Smooth muscle cell (in vitro differentiated cells): ENCODE data around the gene MORF4L1. TPM values are rescaled to one million over a fixed set of nuclear protein-coding genes. Genes with fewer than 3 reads are reported as not detected.

Experiments
- DNase-seq: peaks from one replicate; lab custom pipeline; 2025; ENCODE audit not compliant: unreplicated experiment; lab: John Stamatoyannopoulos, UW
- H2AFZ ChIP-seq: fragments of 200-600 bp; sonication (generic); 2 replicates; pipeline ENCODE4 v1.6.0; 2016; ENCODE audit warnings: antibody characterized with exemption, low read depth, mild to moderate bottlenecking
- H3F3A ChIP-seq: fragments of 200-600 bp; sonication (generic); 2 replicates; pipeline ENCODE4 v1.6.0; 2017; ENCODE audit warnings: antibody characterized with exemption, low read depth
- H3K27ac ChIP-seq: fragments of 200-600 bp; sonication (generic); 2 replicates; pipeline ENCODE4 v1.5.1; 2016; ENCODE audit warnings: low read depth, mild to moderate bottlenecking
- H3K27me3 ChIP-seq: fragments of 200-600 bp; sonication (generic); 2 replicates; pipeline ENCODE4 v1.6.1; 2016; ENCODE audit warnings: low read depth, mild to moderate bottlenecking
- H3K36me3 ChIP-seq: fragments of 200-600 bp; sonication (generic); 2 replicates; pipeline ENCODE4 v1.5.1; 2016; ENCODE audit warnings: low read depth
- H3K4me1 ChIP-seq: fragments of 200-600 bp; sonication (generic); 2 replicates; pipeline ENCODE4 v1.5.1; 2016; ENCODE audit warnings: low read depth
- H3K4me2 ChIP-seq: fragments of 200-600 bp; sonication (generic); 2 replicates; pipeline ENCODE4 v1.6.0; 2016; ENCODE audit warnings: mild to moderate bottlenecking
- H3K4me3 ChIP-seq: fragments of 200-600 bp; sonication (generic); 2 replicates; pipeline ENCODE4 v1.5.1; 2016; ENCODE audit warnings: mild to moderate bottlenecking
- H3K79me2 ChIP-seq: fragments of 200-600 bp; sonication (generic); 2 replicates; pipeline ENCODE4 v1.6.0; 2016; ENCODE audit warnings: low read depth, mild to moderate bottlenecking
- H3K9ac ChIP-seq: fragments of 200-600 bp; sonication (generic); 2 replicates; pipeline ENCODE4 v1.6.0; 2016; ENCODE audit warnings: low read depth
- H3K9me3 ChIP-seq: fragments of 200-600 bp; sonication (generic); replicated peaks from 2 replicates; pipeline ENCODE4 v1.5.1; 2016; ENCODE audit warnings: low read depth
- H4K20me1 ChIP-seq: fragments of 200-600 bp; sonication (generic); 2 replicates; pipeline ENCODE4 v1.6.0; 2016; ENCODE audit warnings: low read depth
- CTCF ChIP-seq: fragments of 200-600 bp; sonication (generic); IDR thresholded peaks from 2 replicates; pipeline ENCODE4 v1.5.1; 2017; ENCODE audit warnings: borderline replicate concordance, mild to moderate bottlenecking, antibody characterized with exemption; ENCODE audit not compliant: insufficient read depth, poor library complexity, severe bottlenecking
- whole genome bisulfite sequencing: methylation state at CpG from one replicate; pipeline ENCODE4 v1.1.7; 2016; ENCODE audit warnings: low lambda C conversion rate; 5-methylcytosine and 5-hydroxymethylcytosine counted together
- polyA plus RNA-seq: library from polyadenylated mRNA; unstranded; fragments of >200 nt; fragmentation: Nextera tagmentation; extraction: Ambion mirVana; gene quantifications from 2 replicates; pipeline ENCODE4 v1.2.1, GENCODE V29; 2016
- total RNA-seq: library from RNA; depleted of rRNA; stranded (reverse); fragments of >200 nt; gene quantifications from 2 replicates; pipeline ENCODE4 v1.2.3, GENCODE V29; 2014

Gene MORF4L1
- total and polyA plus RNA-seq, 2 experiments from 2014 or later, result 399 to 457 TPM

DNA sequence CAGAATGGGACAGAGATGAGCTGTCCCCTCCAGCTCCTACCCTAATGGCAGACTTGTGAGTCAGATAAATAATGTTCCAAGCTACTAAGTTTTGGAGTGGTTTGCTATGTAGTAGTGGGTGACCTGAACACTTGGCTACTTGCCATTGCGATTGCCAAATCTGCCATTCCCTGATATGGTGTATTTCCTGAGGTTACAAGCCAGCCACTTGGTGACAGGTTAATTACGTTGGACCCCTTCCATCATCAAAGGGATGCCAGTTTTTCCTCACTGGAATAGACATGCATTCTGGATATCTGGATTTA lies 33.6 kb downstream of the MORF4L1 start:
- DNase-seq, result no peak
- TF ChIP-seq CTCF, result no peak
- Histone ChIP-seq H3K4me1 (peaks cover 4% of the 10 kb centered on the region), H3K79me2 (peaks cover 13% of the 10 kb centered on the region), H2AFZ (no peak overlapping the region), H3K4me3 (no peak overlapping the region), H3K27me3 (no peaks in the 10 kb centered on the region), H3K36me3 (peaks cover 14% of the 10 kb centered on the region), H3K4me2 (no peak overlapping the region), H4K20me1 (peaks cover 100% of the 10 kb centered on the region), H3K9me3 (no peaks in the 10 kb centered on the region), H3K9ac (no peak overlapping the region), H3K27ac (peak overlapping the region; percentile 62), H3F3A (peaks cover 33% of the 10 kb centered on the region)
- WGBS, result 87% methylated on average over 2 of the region's 2 CpGs

DNA sequence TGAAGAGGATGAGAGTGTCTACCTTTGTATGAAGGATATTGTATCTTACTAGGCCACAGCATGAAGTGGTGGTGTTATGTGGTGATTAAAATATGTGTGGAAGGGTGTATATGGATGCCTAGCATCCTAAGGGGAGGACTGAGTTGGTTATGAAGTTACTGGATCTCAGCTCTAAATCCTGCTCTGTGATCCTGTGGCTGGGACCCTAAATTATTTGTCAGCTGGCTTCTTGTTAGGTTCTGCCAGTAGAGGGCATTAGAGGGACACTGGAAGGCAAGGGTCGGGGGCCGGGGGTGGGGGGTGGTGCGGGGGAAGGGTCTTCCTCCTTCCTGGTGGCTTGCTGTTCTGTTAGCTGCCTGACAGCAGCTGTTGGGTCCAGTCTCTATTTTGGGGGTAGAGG lies 34.9 kb downstream of the MORF4L1 start:
- H3K4me2 ChIP-seq, result no peak overlapping the region
- WGBS, result 80% methylated on average over 2 of the region's 3 CpGs
- peak overlapping the region; percentile 62 for H3K27ac ChIP-seq
- no peak for DNase-seq
- H2AFZ ChIP-seq, result no peak overlapping the region
- H3K4me1 ChIP-seq, result peaks cover 4% of the 10 kb centered on the region
- no peak overlapping the region for H3K9ac ChIP-seq
- peak; percentile 34 for TF ChIP-seq CTCF
- no peak overlapping the region for H3K4me3 ChIP-seq
- no peaks in the 10 kb centered on the region for H3K9me3 ChIP-seq
- no peaks in the 10 kb centered on the region for H3K27me3 ChIP-seq
- H3F3A ChIP-seq, result peaks cover 39% of the 10 kb centered on the region
- peaks cover 100% of the 10 kb centered on the region for H4K20me1 ChIP-seq
- peaks cover 11% of the 10 kb centered on the region for H3K36me3 ChIP-seq
- peaks cover 13% of the 10 kb centered on the region for H3K79me2 ChIP-seq

DNA sequence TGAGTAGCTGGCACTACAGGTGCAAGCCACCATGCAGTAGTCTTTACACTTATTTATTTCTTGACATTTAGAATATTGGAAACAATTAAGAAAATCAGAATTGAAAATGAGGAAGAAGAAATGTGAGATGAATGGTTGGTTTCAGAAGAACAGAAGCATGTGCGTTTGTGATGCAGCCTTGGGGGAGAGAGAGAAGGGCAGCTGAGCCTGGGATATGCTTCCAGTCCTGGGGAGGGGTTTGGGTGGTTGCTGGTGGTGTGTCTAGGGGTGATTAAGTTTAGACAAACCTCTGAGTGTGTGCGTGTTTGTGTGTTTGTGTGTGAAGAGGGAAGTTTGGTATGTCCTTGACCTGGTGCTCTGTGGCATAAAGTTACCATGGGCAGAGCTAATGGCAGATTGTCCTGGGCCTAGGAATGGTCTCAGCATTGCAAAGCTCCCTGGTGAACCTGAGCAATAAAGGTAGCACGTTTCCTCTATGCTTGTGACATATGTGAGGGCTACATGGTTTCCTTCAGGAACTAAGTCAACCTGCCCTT lies 36.5 kb downstream of the MORF4L1 start:
- 84% methylated on average over 3 of the region's 3 CpGs for WGBS

More for the DNA sequence above, 36.5 kb downstream of the MORF4L1 start:
- Histone ChIP-seq H3K9me3 (no peaks in the 10 kb centered on the region), H4K20me1 (peaks cover 100% of the 10 kb centered on the region), H3K36me3 (peaks cover 5% of the 10 kb centered on the region), H3K27ac (no peak overlapping the region), H3K4me2 (no peak overlapping the region), H3K4me1 (peaks cover 4% of the 10 kb centered on the region), H3K9ac (no peak overlapping the region), H2AFZ (no peak overlapping the region), H3K79me2 (peaks cover 6% of the 10 kb centered on the region), H3K27me3 (no peaks in the 10 kb centered on the region), H3F3A (peaks cover 34% of the 10 kb centered on the region), H3K4me3 (no peak overlapping the region)
- DNase-seq, result no peak
- TF ChIP-seq CTCF, result no peak
